Ammon's horn (tissue), 1 donor: ENCODE data around the gene PA2G4.
"Not testable (repeated sequence)": the region's sequence is repeated elsewhere in the genome, so short reads cannot be mapped to it uniquely, and the experiment has no call there.

Source experiments
- DNase-seq: peaks from one replicate; pipeline ENCODE4 v3.0.0-alpha.2; 2016; ENCODE audit warnings: low spot score

PA2G4 gene

DNA sequence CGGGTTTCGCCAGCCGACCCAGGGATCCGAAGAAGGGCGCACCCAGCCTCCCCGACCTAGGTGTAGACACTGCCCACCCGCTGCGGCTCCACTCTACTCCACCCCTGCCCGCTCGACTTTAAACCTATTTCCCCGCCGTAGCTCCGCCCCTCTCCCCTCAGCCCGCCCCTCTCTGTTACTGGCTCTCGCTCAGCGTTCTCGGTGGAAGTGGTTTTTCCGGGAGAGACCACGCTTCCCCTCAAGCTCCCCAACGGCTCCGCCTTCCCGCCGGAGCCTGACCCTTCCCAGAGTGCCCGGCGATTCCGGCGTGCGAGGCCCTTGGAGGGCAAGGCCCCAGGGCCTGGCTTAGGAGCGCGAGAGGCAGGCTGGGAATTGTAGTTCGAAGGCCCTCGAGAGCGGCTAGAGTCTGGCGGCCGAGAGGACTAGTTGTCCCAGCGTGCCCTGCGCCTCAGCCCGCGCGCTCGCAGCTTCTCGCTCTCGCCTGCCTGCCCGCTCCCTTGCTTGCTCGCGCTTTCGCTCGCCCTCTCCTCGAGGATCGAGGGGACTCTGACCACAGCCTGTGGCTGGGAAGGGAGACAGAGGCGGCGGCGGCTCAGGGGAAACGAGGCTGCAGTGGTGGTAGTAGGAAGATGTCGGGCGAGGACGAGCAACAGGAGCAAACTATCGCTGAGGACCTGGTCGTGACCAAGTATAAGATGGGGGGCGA is at the start of gene PA2G4:
PA2G4 (plus strand) TSS at position 451 of the 706 bp plus-strand sequence; CDS start at position 630, 179 bp downstream.
- peak; percentile 99 for DNase-seq

DNA sequence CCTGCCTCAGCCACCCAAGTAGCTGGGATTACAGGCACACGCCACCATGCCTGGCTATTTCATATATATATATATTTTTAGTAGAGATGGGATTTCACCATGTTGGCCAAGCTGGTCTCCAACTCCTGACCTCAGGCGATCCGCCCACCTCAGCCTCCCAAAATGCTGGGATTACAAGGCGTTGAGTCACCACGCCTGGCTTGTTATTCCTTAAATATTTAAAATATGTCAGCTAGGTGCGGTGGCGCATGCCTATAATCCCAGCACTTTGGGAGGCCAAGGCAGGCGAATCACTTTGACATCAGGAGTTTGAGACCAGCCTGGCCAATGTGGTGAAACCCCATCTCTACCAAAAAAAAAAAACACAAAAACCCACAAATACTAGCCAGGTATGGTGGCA is 44.4 kb upstream of the PA2G4 start:
- DNase-seq: not testable (repeated sequence)

DNA sequence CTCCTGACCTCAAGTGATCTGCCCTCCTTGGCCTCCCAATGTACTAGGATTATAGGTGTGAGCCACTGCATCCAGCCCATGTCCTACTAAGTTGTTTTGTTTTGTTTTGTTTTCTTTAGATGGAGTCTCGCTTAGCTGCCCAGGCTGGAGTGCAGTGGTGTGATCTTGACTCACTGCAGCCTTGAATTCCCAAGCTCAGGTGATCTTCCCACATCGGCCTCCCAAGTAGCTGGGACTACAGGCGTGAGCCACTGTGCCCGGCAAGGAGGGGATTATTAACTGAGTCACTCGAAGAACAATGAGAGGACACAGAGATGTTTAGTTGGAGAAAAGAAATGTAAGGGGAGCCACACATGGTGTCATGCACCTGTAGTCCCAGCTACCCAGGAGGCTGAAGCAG is 42.4 kb upstream of the PA2G4 start:
- DNase-seq: no peak

DNA sequence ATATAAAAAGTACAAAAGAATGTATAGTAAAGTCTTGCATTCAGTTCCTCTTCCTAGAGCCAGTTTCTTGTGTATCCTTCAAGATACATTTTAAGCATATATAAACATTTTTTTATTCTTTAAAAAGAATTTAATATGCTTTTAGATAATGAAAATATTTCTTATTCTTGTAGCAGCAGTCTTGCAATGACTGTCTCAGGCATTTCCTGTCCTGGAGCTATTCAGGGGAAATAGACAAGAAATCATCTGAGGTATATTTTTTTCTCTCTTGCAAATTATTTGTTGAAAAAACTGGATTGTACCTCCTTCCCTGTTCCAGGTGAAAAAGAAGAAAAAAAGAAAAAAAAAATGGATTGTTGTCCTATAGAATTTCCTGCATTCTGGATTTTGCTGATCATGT is 41.4 kb upstream of the PA2G4 start:
- no peak for DNase-seq

DNA sequence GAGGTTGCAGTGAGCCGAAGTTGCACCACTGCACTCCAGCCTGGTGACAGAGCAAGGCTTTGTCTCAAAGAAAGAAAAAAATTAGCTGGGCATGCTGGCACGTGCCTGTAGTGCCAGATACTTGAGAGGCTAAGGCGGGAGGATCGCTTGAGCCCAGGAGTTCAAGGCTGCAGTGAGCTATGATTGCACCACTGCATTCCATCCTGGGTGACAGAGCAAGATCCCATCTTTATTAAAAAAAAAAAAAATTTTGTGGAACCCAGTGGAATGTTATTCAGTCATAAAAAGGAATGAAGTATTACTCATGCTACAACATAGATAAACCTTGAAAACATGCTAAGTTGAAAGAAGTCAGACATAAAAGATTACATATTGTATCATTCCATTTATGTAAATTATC is 32.7 kb upstream of the PA2G4 start:
- no peak for DNase-seq

DNA sequence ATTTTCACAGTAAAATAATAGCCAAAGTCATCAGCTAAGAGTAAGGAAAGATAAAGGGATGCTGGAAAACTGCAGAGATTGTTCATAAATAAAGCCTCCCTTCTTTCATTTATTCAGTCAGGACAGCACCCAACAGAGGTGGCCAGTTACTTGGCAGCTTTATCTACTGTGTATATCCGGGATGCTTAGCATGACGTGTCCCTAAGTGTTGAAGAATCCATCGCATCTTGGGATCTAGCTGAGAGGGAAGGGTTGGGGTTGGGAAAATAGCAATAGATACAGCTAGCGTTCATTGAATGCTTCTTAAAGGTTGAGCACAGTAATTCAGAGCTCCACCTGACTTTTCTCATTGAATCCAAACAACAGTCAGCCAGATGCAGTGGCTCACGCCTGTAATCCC is 30.0 kb upstream of the PA2G4 start:
- no peak for DNase-seq

DNA sequence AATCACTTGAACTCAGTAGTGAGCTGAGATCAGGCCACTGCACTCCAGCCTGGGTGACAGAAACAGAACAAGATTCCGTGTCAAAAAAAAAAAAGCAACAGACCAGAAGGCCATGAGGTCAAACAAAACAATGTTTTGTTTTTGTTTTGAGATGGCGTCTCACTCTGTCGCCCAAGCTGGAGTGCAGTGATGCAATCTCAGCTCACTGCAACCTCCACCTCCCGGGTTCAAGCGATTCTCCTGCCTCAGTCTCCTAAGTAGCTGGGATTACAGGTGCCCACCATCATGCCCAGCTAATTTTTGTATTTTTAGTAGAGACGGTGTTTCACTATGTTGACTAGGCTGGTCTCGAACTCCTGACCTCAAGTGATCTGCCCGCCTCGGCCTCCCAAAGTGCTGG is 26.4 kb upstream of the PA2G4 start:
- not testable (repeated sequence) for DNase-seq

DNA sequence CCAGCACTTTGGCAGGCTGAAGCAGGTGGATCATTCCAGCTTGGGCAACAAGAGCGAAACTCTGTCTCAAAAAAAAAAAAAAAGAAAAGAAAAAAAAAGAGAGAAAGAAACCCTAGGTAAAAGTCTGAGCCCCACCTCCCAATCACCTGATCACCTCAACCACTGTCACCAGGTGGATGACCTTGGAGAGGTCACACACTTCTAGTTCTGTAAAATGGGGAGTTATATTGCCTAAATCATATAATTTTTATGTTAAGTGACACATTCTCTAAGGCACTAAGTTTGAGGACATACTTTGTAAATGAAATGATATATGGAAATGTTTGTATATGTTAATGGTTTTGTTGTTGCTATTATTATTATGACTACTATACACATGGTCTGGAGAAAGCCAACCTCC is 25.9 kb upstream of the PA2G4 start:
- no peak for DNase-seq

DNA sequence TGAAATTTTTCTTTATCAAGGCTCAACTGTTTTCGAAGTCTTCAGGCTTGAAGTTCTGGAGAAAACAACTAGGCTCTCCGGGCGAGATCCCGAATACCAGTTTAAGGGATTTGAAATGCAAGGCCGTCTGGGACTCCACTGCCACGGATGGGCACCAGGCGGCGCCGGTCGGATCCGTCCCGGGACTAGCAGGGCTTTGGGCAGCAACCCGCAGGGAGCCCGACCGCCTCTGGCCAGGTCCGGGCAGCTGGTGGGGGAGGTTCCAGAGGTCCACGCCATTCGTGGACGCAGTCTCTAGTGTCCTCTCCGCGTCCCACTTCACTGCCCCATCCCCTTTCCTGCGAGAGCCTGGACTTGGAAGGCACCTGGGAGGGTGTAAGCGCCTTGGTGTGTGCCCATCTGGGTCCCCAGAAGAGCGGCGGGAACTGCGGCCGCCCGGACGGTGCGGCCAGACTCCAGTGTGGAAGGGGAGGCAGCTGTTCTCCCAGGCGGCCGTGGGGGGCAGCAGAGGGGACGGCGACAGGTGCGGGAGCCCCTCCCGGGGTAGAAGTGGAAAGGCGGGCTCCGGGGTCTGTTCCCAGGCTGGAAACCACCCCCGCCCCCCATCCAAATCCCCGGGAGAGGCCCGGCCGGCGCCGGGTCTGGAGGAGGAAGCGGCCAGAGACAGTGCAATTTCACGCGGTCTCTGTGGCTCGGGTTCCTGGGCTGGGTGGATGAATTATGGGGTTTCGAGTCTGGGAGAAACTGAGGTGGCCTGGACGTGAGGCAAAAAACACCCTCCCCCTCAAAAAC is 25.2 kb upstream of the PA2G4 start:
- DNase-seq: peak; percentile 84

DNA sequence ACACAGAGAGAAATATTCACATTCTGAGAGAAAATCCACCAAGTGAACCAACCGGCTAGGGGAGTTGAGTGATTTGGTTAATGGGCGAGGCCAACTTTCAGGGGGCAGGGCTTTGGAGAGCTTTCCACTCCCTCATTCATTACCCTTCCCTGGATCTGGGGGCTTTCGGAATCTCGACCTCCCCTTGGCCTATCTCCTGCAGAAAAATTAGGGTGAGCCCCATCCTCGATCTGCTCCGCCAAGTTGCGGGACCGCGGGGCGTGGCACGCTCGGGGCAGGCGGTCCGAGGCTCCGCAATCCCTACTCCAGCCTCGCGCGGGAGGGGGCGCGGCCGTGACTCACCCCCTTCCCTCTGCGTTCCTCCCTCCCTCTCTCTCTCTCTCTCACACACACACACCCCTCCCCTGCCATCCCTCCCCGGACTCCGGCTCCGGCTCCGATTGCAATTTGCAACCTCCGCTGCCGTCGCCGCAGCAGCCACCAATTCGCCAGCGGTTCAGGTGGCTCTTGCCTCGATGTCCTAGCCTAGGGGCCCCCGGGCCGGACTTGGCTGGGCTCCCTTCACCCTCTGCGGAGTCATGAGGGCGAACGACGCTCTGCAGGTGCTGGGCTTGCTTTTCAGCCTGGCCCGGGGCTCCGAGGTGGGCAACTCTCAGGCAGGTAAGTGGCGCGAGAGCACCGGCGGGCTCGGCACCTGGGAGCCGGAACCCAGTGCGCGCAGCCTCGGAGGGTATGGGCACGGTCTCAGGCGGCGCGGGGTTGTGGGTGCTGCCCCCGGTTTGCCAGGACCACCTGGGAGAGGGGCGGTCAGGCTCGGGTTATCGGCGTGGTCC is 24.4 kb upstream of the PA2G4 start, which contains the start of gene ERBB3:
ERBB3 (plus strand) TSS at position 443 of the 833 bp plus-strand sequence; CDS start at position 579, 136 bp downstream.
- DNase-seq: peak; percentile 89

DNA sequence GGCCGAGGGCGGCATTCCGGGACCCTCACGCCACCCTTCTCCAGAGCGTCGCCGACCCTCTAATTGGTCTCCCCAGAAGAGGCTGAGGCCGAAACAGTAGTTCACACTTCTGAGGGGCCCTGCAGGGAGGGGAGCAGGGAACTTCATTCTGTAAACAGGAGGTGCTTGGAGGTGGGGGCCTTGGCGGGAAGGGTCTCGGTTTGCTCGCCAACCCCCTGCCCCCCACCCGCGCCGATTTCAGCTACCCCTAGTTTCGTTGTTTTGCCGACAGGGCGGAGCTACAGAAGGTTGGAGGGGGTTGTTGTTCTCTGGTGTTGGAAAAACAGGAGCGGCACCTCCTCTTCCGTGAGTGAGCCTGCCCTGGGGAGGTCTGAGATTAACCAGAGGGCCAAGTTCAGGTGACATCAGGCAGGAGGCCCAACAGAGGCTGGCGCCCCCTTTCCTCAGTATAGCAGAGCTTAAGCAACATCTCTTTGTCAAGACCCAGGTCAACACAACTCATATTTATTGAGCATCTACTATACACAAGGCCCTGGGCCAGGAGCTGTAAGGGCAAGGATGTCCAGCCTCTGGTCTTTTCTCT is 23.7 kb upstream of the PA2G4 start:
- DNase-seq: no peak

DNA sequence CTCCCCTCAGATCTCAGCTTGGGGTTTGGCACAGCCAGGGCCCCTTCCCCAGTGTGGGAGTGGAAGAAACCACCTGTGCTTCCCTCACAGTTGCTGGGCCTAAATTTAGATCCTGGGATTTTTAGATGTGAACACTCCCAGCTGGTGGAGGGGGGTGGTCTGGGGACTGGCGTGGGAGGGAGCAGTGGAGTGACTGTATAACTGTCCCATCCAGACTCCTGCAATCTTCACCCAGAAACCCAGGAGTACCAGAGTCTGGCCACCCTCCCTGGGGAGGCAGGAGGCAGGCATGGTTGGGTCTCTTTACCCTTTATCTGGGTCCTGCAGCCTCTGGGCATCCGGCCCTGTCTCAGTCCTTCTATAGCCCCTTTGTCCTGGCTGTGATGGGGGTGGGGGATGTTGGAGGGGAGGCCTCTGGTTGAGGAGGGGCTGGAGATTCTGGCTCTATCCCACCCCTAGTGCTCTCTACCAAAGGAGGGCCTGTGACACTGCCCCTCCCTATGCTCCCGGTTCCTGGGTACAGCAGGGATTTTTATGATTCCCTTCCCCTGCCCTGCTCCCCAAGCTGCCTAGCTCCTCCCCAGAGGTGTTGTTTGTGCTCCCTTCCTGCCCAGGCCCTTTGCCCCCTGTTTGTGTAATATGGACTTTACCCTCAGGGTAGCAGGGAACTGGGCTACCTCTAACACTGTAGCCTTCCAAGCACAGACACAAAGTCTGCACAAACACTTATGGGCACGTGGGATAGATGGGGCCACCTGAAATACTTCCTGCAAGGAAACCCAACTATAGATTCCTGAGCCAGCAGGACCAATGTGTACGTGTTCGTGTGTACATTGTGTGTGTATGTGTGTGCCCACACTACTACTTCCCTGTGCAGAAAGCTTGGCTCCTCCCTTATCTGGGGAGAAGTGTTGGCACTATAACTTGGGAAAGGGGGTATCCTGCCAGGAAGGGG is 22.7 kb upstream of the PA2G4 start:
- DNase-seq: peak; percentile 88

DNA sequence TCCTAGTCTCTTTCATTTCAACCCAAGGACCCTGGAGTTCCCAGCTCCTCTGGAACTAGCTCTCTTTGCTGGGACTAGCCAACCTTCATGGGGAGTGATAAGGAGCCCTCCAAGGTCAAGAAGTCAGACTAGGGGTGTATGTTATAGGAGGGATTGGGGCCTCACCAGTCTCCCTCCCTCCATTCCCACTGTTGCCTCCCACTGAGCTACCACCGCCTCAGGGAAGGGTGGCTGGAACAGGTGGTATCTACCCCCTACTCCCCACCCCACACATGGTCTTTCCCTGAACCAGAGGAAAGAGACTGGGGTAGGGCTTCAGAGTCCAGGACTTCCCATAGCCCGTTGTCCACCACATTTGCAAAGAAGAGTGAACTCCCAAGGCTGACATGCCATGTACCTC is 22.0 kb upstream of the PA2G4 start:
- no peak for DNase-seq

DNA sequence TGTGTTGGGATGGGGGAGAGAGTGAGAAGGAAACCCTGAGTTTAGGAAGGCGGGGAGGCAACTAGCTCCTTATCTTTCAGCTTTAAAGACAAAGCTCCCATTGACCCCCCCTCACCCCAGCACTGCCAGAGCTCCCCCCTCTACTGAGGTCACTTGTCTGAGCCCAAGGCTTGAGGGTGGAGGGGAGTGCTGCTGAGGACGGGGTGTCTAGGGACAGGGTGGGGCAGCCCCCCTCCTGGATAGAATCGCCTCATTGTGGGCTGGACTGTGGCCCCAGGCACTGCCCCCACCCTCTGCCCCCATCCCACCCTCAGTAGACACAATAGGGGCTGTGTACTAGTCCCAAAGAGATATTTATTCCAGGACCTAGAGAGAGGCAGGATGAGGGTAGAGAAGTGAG is 21.4 kb upstream of the PA2G4 start:
- peak; percentile 97 for DNase-seq

DNA sequence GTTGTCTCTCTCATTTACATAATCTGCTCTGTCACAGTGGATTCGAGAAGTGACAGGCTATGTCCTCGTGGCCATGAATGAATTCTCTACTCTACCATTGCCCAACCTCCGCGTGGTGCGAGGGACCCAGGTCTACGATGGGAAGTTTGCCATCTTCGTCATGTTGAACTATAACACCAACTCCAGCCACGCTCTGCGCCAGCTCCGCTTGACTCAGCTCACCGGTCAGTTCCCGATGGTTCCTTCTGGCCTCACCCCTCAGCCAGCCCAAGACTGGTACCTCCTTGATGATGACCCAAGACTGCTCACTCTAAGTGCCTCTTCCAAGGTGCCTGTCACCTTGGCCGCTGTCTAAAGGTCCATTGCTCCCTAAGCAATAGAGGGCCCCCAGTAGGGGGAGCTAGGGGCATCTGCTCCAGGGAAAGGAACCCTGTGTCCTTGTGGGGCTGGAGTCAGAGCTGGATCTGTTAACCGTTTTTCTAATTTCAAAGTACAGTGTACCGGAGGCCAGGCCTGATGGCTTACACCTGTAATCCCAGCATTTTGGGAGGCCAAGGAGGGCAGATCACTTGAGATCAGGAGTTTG is 19.3 kb upstream of the PA2G4 start:
- no peak for DNase-seq

DNA sequence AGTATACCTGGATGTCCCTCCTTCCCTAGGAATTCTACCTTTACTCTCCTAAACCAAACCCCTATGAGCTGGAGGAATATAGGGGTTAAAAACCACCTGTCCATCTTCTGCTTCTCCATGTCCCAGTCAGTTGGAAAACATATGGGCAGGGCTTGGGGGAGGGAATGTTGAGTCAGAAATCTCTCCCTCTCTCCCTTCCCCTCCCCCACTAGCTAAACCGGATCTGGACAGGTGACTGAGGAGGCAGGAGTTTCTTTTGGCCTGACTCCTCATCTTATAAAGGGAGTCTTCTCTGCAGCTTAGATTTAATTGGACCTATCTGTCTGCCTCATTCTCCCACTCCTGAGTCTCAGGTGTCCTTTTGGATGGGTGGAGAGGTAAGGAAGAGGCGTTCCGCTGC is 18.3 kb upstream of the PA2G4 start:
- DNase-seq: no peak

DNA sequence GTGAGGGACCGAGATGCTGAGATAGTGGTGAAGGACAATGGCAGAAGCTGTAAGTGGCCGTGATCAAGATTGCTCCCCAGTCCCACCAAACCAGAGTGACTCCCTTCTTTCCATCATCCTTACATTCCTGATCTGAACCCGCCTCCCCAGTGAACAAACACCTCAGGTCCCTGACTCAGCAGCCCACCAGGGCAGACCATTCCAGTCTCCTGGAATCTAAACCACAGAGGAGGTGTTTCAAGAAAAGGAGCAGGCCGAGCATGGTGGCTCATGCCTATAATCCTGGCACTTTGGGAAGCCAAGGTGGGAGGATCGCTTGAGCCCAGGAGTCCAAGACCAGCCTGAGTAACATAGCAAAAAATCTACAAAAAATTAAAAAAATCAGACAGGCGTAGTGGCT is 17.8 kb upstream of the PA2G4 start:
- DNase-seq: no peak

DNA sequence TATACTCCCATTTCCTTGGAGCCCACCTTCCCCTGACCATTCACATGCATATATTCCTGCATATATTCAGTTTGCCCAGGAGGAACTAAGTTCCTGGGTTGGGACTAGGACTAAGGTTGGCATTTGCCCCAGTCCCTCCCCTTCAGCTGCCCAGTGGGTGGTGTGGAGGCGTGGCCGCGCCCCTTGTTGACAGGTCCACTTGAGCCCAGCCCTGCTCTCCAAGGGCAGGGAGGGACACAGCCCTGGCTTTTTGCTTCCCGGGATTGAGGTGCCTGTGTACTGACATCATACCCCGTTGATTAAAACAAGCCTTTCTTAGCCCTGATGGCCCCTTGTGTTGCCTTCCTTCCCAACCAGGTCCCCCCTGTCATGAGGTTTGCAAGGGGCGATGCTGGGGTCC is 17.1 kb upstream of the PA2G4 start:
- DNase-seq: no peak

DNA sequence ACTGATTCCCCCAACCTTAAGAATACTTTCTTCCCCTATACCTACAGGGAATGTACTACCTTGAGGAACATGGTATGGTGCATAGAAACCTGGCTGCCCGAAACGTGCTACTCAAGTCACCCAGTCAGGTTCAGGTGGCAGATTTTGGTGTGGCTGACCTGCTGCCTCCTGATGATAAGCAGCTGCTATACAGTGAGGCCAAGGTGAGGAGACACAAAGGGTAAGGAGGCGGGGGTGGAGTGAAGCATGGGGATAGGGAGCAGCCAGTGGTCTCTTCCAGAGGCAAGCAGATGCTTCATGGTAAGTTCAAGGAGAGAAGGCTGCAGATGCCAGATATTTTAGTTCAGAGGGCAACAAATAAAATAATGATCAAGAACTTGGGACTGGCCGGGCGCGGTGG is 6.6 kb upstream of the PA2G4 start:
- no peak for DNase-seq

DNA sequence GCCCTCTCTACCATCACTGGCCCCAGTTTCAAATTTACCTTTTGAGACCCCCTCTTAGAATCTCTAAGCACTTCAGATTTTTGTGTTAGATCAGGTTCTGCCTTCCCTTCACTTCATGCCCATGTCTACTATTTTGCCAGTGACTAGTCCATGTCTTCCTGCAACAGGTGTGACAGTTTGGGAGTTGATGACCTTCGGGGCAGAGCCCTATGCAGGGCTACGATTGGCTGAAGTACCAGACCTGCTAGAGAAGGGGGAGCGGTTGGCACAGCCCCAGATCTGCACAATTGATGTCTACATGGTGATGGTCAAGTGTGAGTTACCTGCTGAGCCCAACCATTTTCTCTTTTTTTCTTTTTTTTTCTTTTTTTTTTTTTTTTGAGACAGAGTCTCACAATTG is 5.8 kb upstream of the PA2G4 start:
- no peak for DNase-seq

DNA sequence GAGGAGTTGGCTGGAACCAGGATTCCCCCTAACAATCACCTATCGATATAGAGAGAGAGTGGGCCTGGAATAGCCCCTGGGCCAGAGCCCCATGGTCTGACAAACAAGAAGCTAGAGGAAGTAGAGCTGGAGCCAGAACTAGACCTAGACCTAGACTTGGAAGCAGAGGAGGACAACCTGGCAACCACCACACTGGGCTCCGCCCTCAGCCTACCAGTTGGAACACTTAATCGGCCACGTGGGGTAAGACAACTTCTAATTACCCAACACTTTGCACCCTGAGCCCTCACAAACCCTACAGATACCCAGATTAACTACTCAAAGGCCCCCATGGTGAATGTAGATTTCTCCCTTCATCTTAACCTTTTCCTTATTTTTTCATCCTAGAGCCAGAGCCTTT is 4.6 kb upstream of the PA2G4 start:
- no peak for DNase-seq
